ENCODE measurements around the gene SWI5. TPM values are rescaled to one million over a fixed set of nuclear protein-coding genes. Genes with fewer than 3 reads are reported as not detected.
A peak's percentile ranks its signal among the peaks of the same experiment; 100 is the strongest.
"Not testable (repeated sequence)": the region's sequence is repeated elsewhere in the genome, so short reads cannot be mapped to it uniquely, and the experiment has no call there.

SWI5 gene
- total RNA-seq, 4 donors from 2014 or later = 18.5 to 50.2 (median 49.2) TPM

GRCh38 chr9:128276574-128277270, 646 bp downstream of the SWI5 start:
- TF ChIP-seq POLR2A (IDR thresholded peaks at IDR 0.05) = no peak
- no peak for TF ChIP-seq CTCF (IDR thresholded peaks at IDR 0.05)
- WGBS, 2 donors = 3 to 6% methylated on average over 23 of the region's 23 CpGs
- peak; percentile 23 to 29 for DNase-seq
- Histone ChIP-seq H3K4me1 (peaks cover 22 to 44% of the 10 kb centered on the region in 2 donors), H3K9me3 (no peaks in the 10 kb centered on the region), H3K27ac (peak overlapping the region; percentile 16 to 88 (median 85)), H3K4me3 (replicated peaks in 1 of 3) (peak overlapping the region; percentile 22 to 66 (median 62)), H3K27me3 (no peaks in the 10 kb centered on the region), H3K36me3 (peaks cover 8 to 19% of the 10 kb centered on the region in 2 donors)
- intact Hi-C loops (cut with DNase I) = loop anchor here (5.0 kb wide), 1 partner anchor 46 kb away; the partner anchor contains the start of genes COQ4 and TRUB2

GRCh38 chr9:128279088-128280073, 3.3 kb downstream of the SWI5 start:
- not testable (repeated sequence) for H3K4me3 ChIP-seq (replicated peaks in 1 of 3); H3K9me3 ChIP-seq; H3K27me3 ChIP-seq; H3K36me3 ChIP-seq
- Histone ChIP-seq H3K27ac (peak overlapping the region; percentile 44 to 70 (median 66)), H3K4me1 (peaks cover 22 to 45% of the 10 kb centered on the region in 2 donors)
- 43% methylated on average over 20 to 22 of the region's 22 CpGs for WGBS, 2 donors
- intact Hi-C loops (cut with DNase I) = loop anchor here (5.0 kb wide), 1 partner anchor 43 kb away; the partner anchor contains the start of genes COQ4 and TRUB2
- peak; percentile 78 to 79 for DNase-seq

GRCh38 chr9:128280084-128280622, 4.1 kb downstream of the SWI5 start:
- Histone ChIP-seq H3K27ac (peak overlapping the region; percentile 44 to 70 (median 66)), H3K4me3 (replicated peaks in 1 of 3) (no peak overlapping the region), H3K36me3 (no peaks in the 10 kb centered on the region), H3K4me1 (peaks cover 21 to 45% of the 10 kb centered on the region in 2 donors), H3K27me3 (no peaks in the 10 kb centered on the region), H3K9me3 (no peaks in the 10 kb centered on the region)
- intact Hi-C loops (cut with DNase I) = no loop called here
- TF ChIP-seq CTCF (IDR thresholded peaks at IDR 0.05) (no peak), POLR2A (IDR thresholded peaks at IDR 0.05) (no peak)
- 53 to 66% methylated on average over 5 of the region's 5 CpGs for WGBS, 2 donors
- DNase-seq = peak; percentile 13 to 31

GRCh38 chr9:128282500-128282899, 6.4 kb downstream of the SWI5 start:
- H3K27me3 ChIP-seq = no peaks in the 10 kb centered on the region
- 89 to 95% methylated on average over 6 of the region's 6 CpGs for WGBS, 2 donors

More at GRCh38 chr9:128282500-128282899, 6.4 kb downstream of the SWI5 start:
- no peak overlapping the region for H3K27ac ChIP-seq
- no peaks in the 10 kb centered on the region for H3K36me3 ChIP-seq
- peaks cover 36 to 60% of the 10 kb centered on the region in 2 donors for H3K4me1 ChIP-seq
- TF ChIP-seq POLR2A (IDR thresholded peaks at IDR 0.05) (no peak), CTCF (IDR thresholded peaks at IDR 0.05) (no peak)
- H3K9me3 ChIP-seq = no peaks in the 10 kb centered on the region
- intact Hi-C loops (cut with DNase I) = no loop called here
- H3K4me3 ChIP-seq (replicated peaks in 1 of 3) = no peak overlapping the region
- DNase-seq = no peak
